Measurements from ENCODE around the gene LRRC41.
A peak's percentile ranks its signal among the peaks of the same experiment; 100 is the strongest.
"Not testable (repeated sequence)": the region's sequence is repeated elsewhere in the genome, so short reads cannot be mapped to it uniquely, and the experiment has no call there.

The LRRC41 gene

GRCh38 chr1:46331786-46332540, 28.5 kb upstream of the LRRC41 start:
- DNase-seq: peak in 1 of 42 donors; percentile 34
- intact Hi-C loops (cut with DNase I): not testable (repeated sequence)

GRCh38 chr1:46330381-46330780, 27.0 kb upstream of the LRRC41 start:
- DNase-seq; intact Hi-C loops (cut with DNase I): not testable (repeated sequence)

- intact Hi-C loops (cut with DNase I): not testable (repeated sequence)
- peak in 1 of 42 donors; percentile 12 for DNase-seq
These were observed 26.4 kb upstream of the LRRC41 start for GRCh38 chr1:46329807-46330206.

GRCh38 chr1:46328182-46328581, 24.8 kb upstream of the LRRC41 start:
- peak in 1 of 42 donors; percentile 13 for DNase-seq
- intact Hi-C loops (cut with DNase I): not testable (repeated sequence)

- intact Hi-C loops (cut with DNase I): not testable (repeated sequence)
- peak in 1 of 42 donors; percentile 3 for DNase-seq
These were observed 22.1 kb upstream of the LRRC41 start for GRCh38 chr1:46325285-46326076.

GRCh38 chr1:46322191-46322590, 18.8 kb upstream of the LRRC41 start:
- DNase-seq: peak in 1 of 42 donors; percentile 14
- intact Hi-C loops (cut with DNase I): not testable (repeated sequence)

GRCh38 chr1:46319960-46320914, 16.8 kb upstream of the LRRC41 start:
- intact Hi-C loops (cut with DNase I): not testable (repeated sequence)

GRCh38 chr1:46319301-46319700, 15.9 kb upstream of the LRRC41 start:
- intact Hi-C loops (cut with DNase I): not testable (repeated sequence)
- DNase-seq: peak in 1 of 42 donors; percentile 20

More at GRCh38 chr1:46319960-46320914, 16.8 kb upstream of the LRRC41 start:
- DNase-seq: peak in 1 of 42 donors; percentile 10

GRCh38 chr1:46317323-46317722, 13.9 kb upstream of the LRRC41 start:
- DNase-seq: peak in 1 of 42 donors; percentile 15

GRCh38 chr1:46315669-46316403, 12.4 kb upstream of the LRRC41 start:
- DNase-seq: peak in 1 of 42 donors; percentile 6
- intact Hi-C loops (cut with DNase I): no loop called here

More at GRCh38 chr1:46317323-46317722, 13.9 kb upstream of the LRRC41 start:
- intact Hi-C loops (cut with DNase I): no loop called here

- intact Hi-C loops (cut with DNase I): no loop called here
These were observed 6.9 kb upstream of the LRRC41 start for GRCh38 chr1:46310321-46310720.

GRCh38 chr1:46309401-46310159, 6.2 kb upstream of the LRRC41 start:
- intact Hi-C loops (cut with DNase I): no loop called here
- peak in 1 of 42 donors; percentile 17 for DNase-seq

More at GRCh38 chr1:46310321-46310720, 6.9 kb upstream of the LRRC41 start:
- DNase-seq: peak in 1 of 42 donors; percentile 8

GRCh38 chr1:46306159-46306530, 2.7 kb upstream of the LRRC41 start:
- intact Hi-C loops (cut with DNase I): no loop called here

GRCh38 chr1:46303872-46304326, 483 bp upstream of the LRRC41 start:
- intact Hi-C loops (cut with DNase I): loop anchor here (2.0 to 5.0 kb wide), 2 partner anchors 38 to 57 kb away; partner anchors contain the start of genes NSUN4 and RAD54L
- peak in 2 of 42 donors; percentile 3 to 6 for DNase-seq

More at GRCh38 chr1:46306159-46306530, 2.7 kb upstream of the LRRC41 start:
- no peak for DNase-seq

- DNase-seq: peak in 25 of 42 donors; percentile 9 to 74 (median 40)
- intact Hi-C loops (cut with DNase I): loop anchor here (2.0 to 5.0 kb wide), 2 partner anchors 40 to 56 kb away; partner anchors contain the start of genes NSUN4 and RAD54L
These were observed 777 bp downstream of the LRRC41 start for GRCh38 chr1:46302641-46303037.

GRCh38 chr1:46301808-46302640, 1.4 kb downstream of the LRRC41 start:
- intact Hi-C loops (cut with DNase I): loop anchor here (2.0 to 5.0 kb wide), 2 partner anchors 40 to 55 kb away; partner anchors contain the start of genes NSUN4 and RAD54L
- peak in 38 of 42 donors; percentile 8 to 71 (median 48) for DNase-seq

All from head of caudate nucleus (tissue), 42 donors.